ENCODE measurements around the gene PRR13. TPM values are rescaled to one million over a fixed set of nuclear protein-coding genes. Genes with fewer than 3 reads are reported as not detected.

Gene PRR13
- total and polyA plus RNA-seq, 2 donors (not counting 1 experiment from before 2014, with no cell fraction given) = 108 to 213 TPM

GRCh38 chr12:53474819-53475218, 33.3 kb downstream of the PRR13 start:
- peaks cover 14 to 93% of the 10 kb centered on the region in 2 experiments for H3K36me3 ChIP-seq (replicated peaks in 1 of 2; ENCODE audit: control extremely low read depth in 1 of 2, control insufficient read depth in 1 of 2, extremely low read depth in 1 of 2, insufficient read depth in 2 of 2, low read length in 1 of 2)
- WGBS (ENCODE audit: insufficient coverage) = 86% methylated on average over 10 of the region's 13 CpGs
- no peak for DNase-seq

DNA sequence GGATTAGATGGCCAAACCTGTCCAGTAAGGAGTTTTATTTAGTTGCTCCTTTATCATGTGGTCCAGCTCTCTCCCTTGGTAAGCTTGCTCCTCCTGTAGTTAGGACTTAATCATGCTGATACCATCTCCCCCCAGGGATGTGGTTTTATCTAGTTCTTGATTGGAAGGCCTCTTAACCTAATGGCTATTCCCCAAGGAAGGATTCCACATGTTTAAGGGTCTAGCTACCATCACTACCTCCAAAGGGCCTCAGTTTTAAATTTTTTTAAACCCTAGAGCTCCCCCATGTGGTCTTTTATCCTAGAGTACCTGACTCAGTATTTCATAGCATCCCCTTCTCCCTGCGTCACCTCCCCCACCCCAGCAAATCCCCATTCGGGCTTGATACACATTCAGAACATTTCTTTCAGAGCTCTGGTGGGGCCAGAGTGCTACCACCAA, 35.3 kb downstream of the PRR13 start:
- no peak overlapping the region for H3K9ac ChIP-seq (ENCODE audit: low read length)
- H4K20me1 ChIP-seq (ENCODE audit: control insufficient read depth, insufficient read depth, low read length, poor library complexity, severe bottlenecking) = peaks cover 94% of the 10 kb centered on the region
- no peak overlapping the region for H3K4me2 ChIP-seq (replicated peaks; ENCODE audit: low read depth, low read length, poor library complexity, severe bottlenecking)
- H3K9me3 ChIP-seq (ENCODE audit: control extremely low read depth in 1 of 3, control insufficient read depth in 2 of 3, insufficient read depth in 1 of 3, low read length in 2 of 3) = no peaks in the 10 kb centered on the region
- ATAC-seq (ENCODE audit: low read depth) (no peak), DNase-seq (peak; percentile 39)
- H3K27ac ChIP-seq (ENCODE audit: low read length in 2 of 2) = no peak overlapping the region
- H3K4me1 Mint-ChIP-seq = peaks cover 3% of the 10 kb centered on the region
- H3K79me2 ChIP-seq (ENCODE audit: control insufficient read depth, insufficient read depth, low read length) = peaks cover 20% of the 10 kb centered on the region
- no peaks in the 10 kb centered on the region for H3K27me3 Mint-ChIP-seq
- ChIA-PET CTCF (interaction anchor here (0.7 to 3.9 kb wide), 11 partner anchors 11 to 162 kb away, joined by 3 to 22 read pairs (median 3); partner anchors contain the start of gene NPFF), POLR2A (interaction anchor here (0.6 kb wide), 1 partner anchor 364 kb away, joined by 4 read pairs; no protein-coding TSS in a partner anchor)
- no peak overlapping the region for H2AFZ ChIP-seq (ENCODE audit: insufficient read depth, low read depth, low read length, poor library complexity, severe bottlenecking)
- no peaks in the 10 kb centered on the region for H3K27me3 ChIP-seq (replicated peaks in 1 of 4; ENCODE audit: control extremely low read depth in 1 of 4, control insufficient read depth in 3 of 4, insufficient read depth in 4 of 4, low read length in 3 of 4)
- H3K4me3 ChIP-seq (ENCODE audit: control extremely low read depth in 1 of 5, extremely low read depth in 1 of 5, insufficient read depth in 1 of 5, low read depth in 2 of 5, low read length in 4 of 5) = no peak overlapping the region
- intact Hi-C loops (cut with micrococcal nuclease) = no loop called here
- peak overlapping the region; percentile 26 for H3K27ac Mint-ChIP-seq
- H3K4me3 Mint-ChIP-seq = no peak overlapping the region
- 85% methylated on average over 2 of the region's 2 CpGs for whole genome bisulfite sequencing (ENCODE audit: insufficient coverage)
- H3K36me3 ChIP-seq (replicated peaks in 1 of 2; ENCODE audit: control extremely low read depth in 1 of 2, control insufficient read depth in 1 of 2, extremely low read depth in 1 of 2, insufficient read depth in 2 of 2, low read length in 1 of 2) = peaks cover 14 to 86% of the 10 kb centered on the region in 2 experiments
- no peak for TF ChIP-seq EZH2 (IDR thresholded peaks at IDR 0.05; ENCODE audit: borderline replicate concordance, insufficient read depth, low read depth, low read length, poor library complexity, severe bottlenecking)
- TF ChIP-seq, protein P1, sequence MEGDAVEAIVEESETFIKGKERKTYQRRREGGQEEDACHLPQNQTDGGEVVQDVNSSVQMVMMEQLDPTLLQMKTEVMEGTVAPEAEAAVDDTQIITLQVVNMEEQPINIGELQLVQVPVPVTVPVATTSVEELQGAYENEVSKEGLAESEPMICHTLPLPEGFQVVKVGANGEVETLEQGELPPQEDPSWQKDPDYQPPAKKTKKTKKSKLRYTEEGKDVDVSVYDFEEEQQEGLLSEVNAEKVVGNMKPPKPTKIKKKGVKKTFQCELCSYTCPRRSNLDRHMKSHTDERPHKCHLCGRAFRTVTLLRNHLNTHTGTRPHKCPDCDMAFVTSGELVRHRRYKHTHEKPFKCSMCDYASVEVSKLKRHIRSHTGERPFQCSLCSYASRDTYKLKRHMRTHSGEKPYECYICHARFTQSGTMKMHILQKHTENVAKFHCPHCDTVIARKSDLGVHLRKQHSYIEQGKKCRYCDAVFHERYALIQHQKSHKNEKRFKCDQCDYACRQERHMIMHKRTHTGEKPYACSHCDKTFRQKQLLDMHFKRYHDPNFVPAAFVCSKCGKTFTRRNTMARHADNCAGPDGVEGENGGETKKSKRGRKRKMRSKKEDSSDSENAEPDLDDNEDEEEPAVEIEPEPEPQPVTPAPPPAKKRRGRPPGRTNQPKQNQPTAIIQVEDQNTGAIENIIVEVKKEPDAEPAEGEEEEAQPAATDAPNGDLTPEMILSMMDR (IDR thresholded peaks at IDR 0.05) = peak; percentile 31
- H3K4me1 ChIP-seq (ENCODE audit: control insufficient read depth in 2 of 2, insufficient read depth in 2 of 2, low read length in 2 of 2) = no peaks in the 10 kb centered on the region
- no peaks in the 10 kb centered on the region for H3K9me3 Mint-ChIP-seq (ENCODE audit: insufficient read depth)

More at GRCh38 chr12:53474819-53475218, 33.3 kb downstream of the PRR13 start:
- Mint-ChIP-seq H3K4me1 (peaks cover 3% of the 10 kb centered on the region), H3K9me3 (ENCODE audit: insufficient read depth) (no peaks in the 10 kb centered on the region), H3K27ac (peak overlapping the region; percentile 46), H3K4me3 (no peak overlapping the region), H3K27me3 (no peaks in the 10 kb centered on the region)
- Histone ChIP-seq H3K9ac (ENCODE audit: low read length) (no peak overlapping the region), H3K4me1 (ENCODE audit: control insufficient read depth in 2 of 2, insufficient read depth in 2 of 2, low read length in 2 of 2) (no peaks in the 10 kb centered on the region), H3K79me2 (ENCODE audit: control insufficient read depth, insufficient read depth, low read length) (peaks cover 34% of the 10 kb centered on the region), H3K4me2 (replicated peaks; ENCODE audit: low read depth, low read length, poor library complexity, severe bottlenecking) (no peak overlapping the region), H3K27ac (ENCODE audit: low read length in 2 of 2) (no peak overlapping the region), H3K4me3 (ENCODE audit: control extremely low read depth in 1 of 5, extremely low read depth in 1 of 5, insufficient read depth in 1 of 5, low read depth in 2 of 5, low read length in 4 of 5) (no peak overlapping the region), H3K9me3 (ENCODE audit: control extremely low read depth in 1 of 3, control insufficient read depth in 2 of 3, insufficient read depth in 1 of 3, low read length in 2 of 3) (no peaks in the 10 kb centered on the region), H3K27me3 (replicated peaks in 1 of 4; ENCODE audit: control extremely low read depth in 1 of 4, control insufficient read depth in 3 of 4, insufficient read depth in 4 of 4, low read length in 3 of 4) (no peaks in the 10 kb centered on the region), H2AFZ (ENCODE audit: insufficient read depth, low read depth, low read length, poor library complexity, severe bottlenecking) (no peak overlapping the region), H4K20me1 (ENCODE audit: control insufficient read depth, insufficient read depth, low read length, poor library complexity, severe bottlenecking) (peaks cover 86% of the 10 kb centered on the region)
- CTCF ChIA-PET = interaction anchor here (0.9 to 4.9 kb wide), 9 partner anchors 19 to 130 kb away, joined by 3 to 24 read pairs (median 3); no protein-coding TSS in a partner anchor
- TF ChIP-seq, protein P1 (IDR thresholded peaks at IDR 0.05) = no peak
- TF ChIP-seq EZH2 (IDR thresholded peaks at IDR 0.05; ENCODE audit: borderline replicate concordance, insufficient read depth, low read depth, low read length, poor library complexity, severe bottlenecking) = no peak
- intact Hi-C loops (cut with micrococcal nuclease) = loop anchor here (5.0 kb wide), 1 partner anchor 32 kb away; the partner anchor contains the start of gene NPFF
- no peak for ATAC-seq (ENCODE audit: low read depth)
- POLR2A ChIA-PET = no interaction called here
